Cortex of kidney (tissue), 1 donor: ENCODE data around the gene EML6.
"Not testable (repeated sequence)": the region's sequence is repeated elsewhere in the genome, so short reads cannot be mapped to it uniquely, and the experiment has no call there.

Experiments
- DNase-seq: peaks from one replicate; lab custom pipeline; 2025; lab: John Stamatoyannopoulos, UW

Gene EML6

GRCh38 chr2:54805255-54805654 is 81.8 kb downstream of the EML6 start:
- DNase-seq: no peak

- DNase-seq: no peak
These were observed 83.5 kb downstream of the EML6 start for GRCh38 chr2:54806975-54807374.

GRCh38 chr2:54808661-54809060 is 85.2 kb downstream of the EML6 start:
- no peak for DNase-seq

- DNase-seq: no peak
These were observed 86.4 kb downstream of the EML6 start for GRCh38 chr2:54809819-54810218.

GRCh38 chr2:54810246-54810645 is 86.8 kb downstream of the EML6 start:
- DNase-seq: no peak

- DNase-seq: no peak
These were observed 90.1 kb downstream of the EML6 start for GRCh38 chr2:54813584-54813983.

- DNase-seq: no peak
These were observed 91.1 kb downstream of the EML6 start for GRCh38 chr2:54814389-54815147.

GRCh38 chr2:54815148-54815539 is 91.7 kb downstream of the EML6 start:
- DNase-seq: no peak

GRCh38 chr2:54818226-54818625 is 94.8 kb downstream of the EML6 start:
- DNase-seq: no peak

GRCh38 chr2:54820558-54820957 is 97.1 kb downstream of the EML6 start:
- no peak for DNase-seq

- no peak for DNase-seq
These were observed 101.1 kb downstream of the EML6 start for GRCh38 chr2:54824567-54824966.

- no peak for DNase-seq
These were observed 107.1 kb downstream of the EML6 start for GRCh38 chr2:54830546-54830945.

- DNase-seq: no peak
These were observed 108.0 kb downstream of the EML6 start for GRCh38 chr2:54831480-54831879.

- DNase-seq: no peak
These were observed 111.3 kb downstream of the EML6 start for GRCh38 chr2:54834721-54835120.

- DNase-seq: no peak
These were observed 113.0 kb downstream of the EML6 start for GRCh38 chr2:54836477-54836876.

- no peak for DNase-seq
These were observed 115.1 kb downstream of the EML6 start for GRCh38 chr2:54838585-54839035.

- no peak for DNase-seq
These were observed 116.2 kb downstream of the EML6 start for GRCh38 chr2:54839461-54840255.

- DNase-seq: no peak
These were observed 117.4 kb downstream of the EML6 start for GRCh38 chr2:54840559-54841468.

GRCh38 chr2:54841500-54841899 is 118.0 kb downstream of the EML6 start:
- not testable (repeated sequence) for DNase-seq

- DNase-seq: no peak
These were observed 121.6 kb downstream of the EML6 start for GRCh38 chr2:54845094-54845493.

- no peak for DNase-seq
These were observed 122.1 kb downstream of the EML6 start for GRCh38 chr2:54845514-54845913.
